Pericardium fibroblast (primary cell): ENCODE results near the gene EIF3M. TPM values are rescaled to one million over a fixed set of nuclear protein-coding genes. Genes with fewer than 3 reads are reported as not detected.

Experiments used
- total RNA-seq: library from RNA; depleted of rRNA; stranded (reverse); fragments of >200 nt; gene quantifications from 2 replicates; pipeline ENCODE4 v1.2.3, GENCODE V29; 2015

The EIF3M gene
- 525 and 658 TPM in 2 replicates for total RNA-seq

GRCh38 chr11:32583459-32584271, at the start of gene EIF3M:
Gene EIF3M (plus strand): TSS chr11:32583831. CDS start chr11:32583888, 57 bp downstream.

Other genes with a start within 250 kb of the EIF3M start
- gene WT1, start 148.3 kb upstream of the EIF3M start, total RNA-seq, result 17.4 and 30.3 TPM in 2 replicates
- not detected in 2 replicates for gene CCDC73, start 210.8 kb downstream of the EIF3M start, total RNA-seq
- not detected in 2 replicates for gene PRRG4, start 246.1 kb downstream of the EIF3M start, total RNA-seq